Activated CD8-positive, alpha-beta memory T cell treated with anti-CD3 and anti-CD28 coated beads for 4 hours (primary cell): ENCODE results near the gene VWA1.
"Not testable (repeated sequence)": the region's sequence is repeated elsewhere in the genome, so short reads cannot be mapped to it uniquely, and the experiment has no call there.

Experiments used
- DNase-seq, 2 donors: peaks; one replicate each; pipeline ENCODE4 v3.0.0-alpha.2; 2020; ENCODE audit warnings: low read depth in 2 of 2

The VWA1 gene

DNA sequence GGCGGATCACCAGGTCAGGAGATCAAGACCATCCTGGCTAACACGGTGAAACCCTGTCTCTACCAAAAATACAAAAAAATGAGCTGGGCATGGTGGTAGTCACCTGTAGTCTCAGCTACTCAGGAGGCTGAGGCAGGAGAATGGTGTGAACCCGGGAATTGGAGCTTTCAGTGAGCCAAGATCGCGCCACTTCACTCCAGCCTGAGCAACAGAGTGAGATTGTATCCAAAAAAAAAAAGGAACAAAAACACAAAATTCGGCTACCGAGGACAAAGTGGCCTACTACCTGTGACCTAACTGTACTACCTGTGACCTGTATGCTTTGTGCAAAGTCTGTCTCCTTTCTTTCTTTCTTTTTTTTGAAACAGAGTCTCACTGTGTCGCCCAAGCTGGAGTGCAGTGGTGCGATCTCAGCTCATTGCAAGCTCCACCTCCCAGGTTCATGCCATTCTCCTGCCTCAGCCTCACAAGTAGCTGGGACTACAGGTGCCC lies 32.5 kb upstream of the VWA1 start:
- DNase-seq, result not testable (repeated sequence)

DNA sequence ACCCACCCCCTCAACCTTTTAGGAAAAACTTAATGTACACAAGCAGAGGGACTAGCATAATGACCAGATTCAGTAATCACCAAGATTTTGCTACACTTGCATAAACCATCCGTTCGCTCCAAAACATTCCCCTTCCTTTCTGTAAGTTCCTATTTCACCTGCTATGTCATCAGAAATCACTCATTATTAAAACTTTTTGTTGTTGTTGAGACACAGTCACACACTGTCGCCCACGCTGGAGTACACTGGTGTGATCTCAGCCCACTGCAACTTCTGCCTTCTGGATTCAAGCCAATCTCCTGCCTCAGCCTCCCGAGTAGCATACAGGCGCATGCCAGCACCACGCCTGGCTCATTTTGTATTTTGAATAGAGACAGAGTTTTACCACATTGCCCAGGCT lies 31.8 kb upstream of the VWA1 start:
- no peak for DNase-seq

DNA sequence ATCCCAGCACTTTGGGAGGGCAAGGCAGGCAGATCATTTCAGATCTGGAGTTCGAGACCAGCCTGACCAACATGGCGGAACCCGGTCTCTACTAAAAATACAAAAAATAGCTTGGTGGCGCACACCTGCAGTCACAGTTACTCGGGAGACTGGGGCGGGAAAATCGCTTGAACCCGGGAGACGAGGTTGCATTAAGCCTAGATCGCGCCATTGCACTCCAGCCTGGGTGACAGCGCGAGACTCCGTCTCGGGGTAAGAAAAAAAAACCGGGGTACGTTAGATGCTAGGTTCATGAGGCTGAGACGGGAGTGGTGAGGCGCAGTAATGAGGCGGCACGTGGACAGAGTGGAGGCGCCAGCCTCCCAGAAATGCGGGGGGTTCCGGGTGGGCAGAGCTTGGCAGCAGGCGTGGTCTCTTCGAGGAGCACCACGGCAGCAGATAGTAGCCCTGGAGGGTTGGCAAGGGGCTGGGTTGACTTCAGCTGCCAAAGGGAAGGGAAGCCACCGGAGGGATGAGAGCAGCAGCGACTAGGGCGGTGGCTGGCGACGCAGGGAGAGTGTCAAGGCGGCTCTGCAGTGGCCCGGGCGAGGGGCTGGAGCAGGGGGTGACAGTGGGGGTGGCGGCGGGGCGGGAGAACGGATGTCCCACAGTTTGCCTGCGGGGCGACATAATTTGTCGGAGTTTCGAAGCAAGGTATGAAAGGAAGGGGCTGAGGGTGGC lies 29.2 kb upstream of the VWA1 start:
- no peak for DNase-seq

DNA sequence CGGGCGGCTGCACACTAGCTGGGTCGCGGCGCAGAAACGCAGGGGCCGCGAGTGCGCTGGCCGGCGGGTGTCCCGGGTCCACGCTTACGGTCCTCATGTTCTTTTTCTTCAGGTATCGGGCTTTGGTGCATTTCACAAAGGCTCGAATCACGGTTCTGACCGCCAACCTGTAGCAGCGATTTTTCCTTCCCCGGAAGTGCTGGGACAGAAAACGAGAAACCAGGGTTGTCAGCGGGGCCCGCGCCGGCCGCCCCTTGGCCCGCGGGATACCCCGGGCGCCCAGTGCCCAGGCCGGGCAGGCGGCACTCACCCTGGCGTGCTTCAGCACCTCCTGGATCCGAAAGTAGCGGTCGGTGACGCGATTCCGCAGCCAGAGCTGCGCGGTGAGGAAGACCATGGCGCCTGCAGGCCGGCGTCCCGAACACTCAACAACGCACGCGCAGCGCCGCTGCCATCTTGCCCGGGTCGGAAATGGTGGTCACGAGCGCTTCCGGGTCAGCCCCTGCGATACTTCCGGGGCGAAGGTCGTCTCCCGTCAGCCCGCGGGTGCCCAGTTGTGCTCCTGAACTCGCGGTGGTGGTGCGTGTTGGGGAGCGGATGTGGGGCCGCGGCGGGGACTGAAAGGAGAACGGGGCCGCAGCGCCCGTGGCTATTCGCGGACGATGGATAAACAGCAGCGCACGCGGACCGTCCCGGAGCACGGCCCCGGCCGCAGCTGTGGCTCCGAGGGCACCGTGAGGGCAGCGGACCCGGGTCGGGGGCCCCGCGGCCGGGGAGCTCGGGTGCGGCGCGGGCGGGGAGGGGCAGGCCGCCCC lies 28.5 kb upstream of the VWA1 start, which contains the start of gene MRPL20:
TSS of gene MRPL20 (minus strand) at position 473 of the 815 bp plus-strand sequence. CDS start at position 397, 76 bp downstream.
- peak; percentile 91 to 94 for DNase-seq

DNA sequence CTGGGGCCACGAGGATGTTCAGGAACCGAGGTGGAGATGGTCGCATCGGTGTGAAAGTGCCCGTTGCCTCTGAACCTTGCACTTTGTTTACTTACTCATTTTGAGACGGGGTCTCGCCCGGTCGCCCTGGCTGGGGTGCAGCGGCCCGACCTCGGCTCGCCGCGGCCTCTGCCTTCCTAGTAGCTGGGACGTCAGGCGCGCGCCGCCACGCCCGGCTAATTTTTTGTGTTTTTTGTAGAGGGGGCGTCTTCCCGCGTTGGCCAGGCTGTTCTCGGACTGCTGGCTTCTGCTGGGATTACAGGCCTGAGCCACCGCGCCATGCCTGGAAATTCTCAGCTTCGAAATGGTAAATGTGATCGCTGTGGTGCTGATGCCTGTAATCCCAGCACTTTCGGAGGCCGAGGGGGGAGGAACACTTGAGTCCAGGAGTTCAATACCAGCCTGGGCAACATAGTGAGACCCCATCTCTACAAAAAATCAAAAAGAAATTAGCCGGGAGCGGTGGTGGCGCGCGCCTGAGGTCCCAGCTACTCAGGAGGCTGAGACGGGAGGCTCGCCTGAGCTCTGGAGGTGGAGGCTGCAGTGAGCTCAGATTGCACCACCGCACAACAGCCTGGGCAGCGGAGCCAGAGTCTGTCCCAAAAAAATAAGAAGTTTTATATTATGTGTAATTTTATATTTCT lies 27.7 kb upstream of the VWA1 start:
- DNase-seq, result no peak

DNA sequence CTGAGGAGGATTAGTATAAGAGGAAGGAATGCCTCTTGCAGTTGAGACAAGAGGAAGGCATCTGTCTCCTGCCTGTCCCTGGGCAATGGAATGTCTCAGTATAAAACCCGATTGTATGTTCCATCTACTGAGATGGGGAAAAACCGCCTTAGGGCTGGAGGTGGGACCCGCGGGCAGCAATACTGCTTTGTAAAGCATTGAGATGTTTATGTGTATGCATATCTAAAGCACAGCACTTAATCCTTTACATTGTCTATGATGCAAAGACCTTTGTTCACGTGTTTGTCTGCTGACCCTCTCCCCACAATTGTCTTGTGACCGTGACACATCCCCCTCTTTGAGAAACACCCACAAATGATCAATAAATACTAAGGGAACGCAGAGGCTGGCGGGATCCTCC lies 25.3 kb upstream of the VWA1 start:
- DNase-seq, result not testable (repeated sequence)

DNA sequence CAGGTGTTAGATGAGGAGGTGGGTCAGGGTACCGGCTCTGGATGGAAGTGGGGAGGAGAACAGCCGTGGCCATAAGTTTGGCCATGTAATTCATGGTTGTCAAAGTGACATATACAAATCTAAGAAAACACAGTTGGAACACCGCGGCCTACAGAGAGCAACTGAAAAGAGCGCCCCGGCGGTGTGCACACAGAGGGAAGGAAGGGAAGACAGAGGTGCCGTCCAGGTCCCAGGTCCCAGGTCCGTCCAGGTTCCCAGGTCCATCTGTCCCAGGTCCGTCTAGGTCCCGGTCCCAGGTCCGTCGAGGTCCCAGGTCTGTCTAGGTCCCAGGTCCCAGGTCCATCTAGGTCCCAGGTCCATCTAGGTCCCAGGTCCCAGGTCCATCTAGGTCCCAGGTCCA lies 23.9 kb upstream of the VWA1 start:
- no peak for DNase-seq

DNA sequence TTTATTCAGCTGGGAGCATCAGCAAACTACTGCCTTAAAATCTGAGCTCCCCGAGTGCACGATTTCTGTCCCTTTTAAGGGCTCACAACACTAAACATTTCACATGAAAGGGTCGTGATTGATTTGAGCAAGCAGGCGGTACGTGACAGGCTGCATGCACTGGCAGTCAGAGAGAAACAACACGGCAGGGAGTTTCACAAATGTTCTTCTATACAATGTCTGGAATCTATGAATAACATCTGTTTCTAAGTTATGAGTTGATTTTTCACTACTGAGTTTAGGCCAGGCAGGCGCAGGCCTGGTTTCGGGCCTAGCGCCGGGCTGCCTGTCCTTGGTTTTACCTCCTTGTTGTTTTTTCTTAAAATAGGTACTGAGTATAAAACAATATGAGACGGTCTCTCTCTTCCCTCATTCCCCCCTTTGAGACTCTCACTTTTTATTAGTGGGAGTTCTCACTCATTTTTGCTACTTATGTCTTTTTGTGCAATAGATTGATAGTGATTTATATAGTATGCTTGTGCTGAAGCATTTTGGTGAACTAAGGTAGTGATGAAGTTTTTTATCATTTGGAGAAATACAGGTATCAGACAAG lies 23.1 kb upstream of the VWA1 start:
- not testable (repeated sequence) for DNase-seq

DNA sequence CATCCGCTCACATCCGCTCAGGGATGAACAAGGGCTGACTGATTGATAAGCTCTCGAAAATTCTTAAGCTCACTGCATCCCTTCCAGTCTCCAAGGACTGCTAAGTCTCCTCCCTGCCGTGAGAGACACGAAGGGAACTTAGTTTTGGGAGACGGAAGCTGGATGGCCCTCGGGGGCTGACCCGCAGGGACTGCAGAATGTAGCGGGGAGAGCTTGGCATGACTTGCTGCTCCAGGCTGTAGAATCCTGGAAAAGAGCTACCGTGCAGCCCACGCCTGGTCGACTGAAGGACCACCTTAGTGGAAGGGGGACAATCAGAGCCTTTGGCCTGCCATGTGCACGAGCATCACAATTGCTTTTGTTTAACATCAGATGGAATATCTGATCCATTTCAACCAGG lies 19.7 kb upstream of the VWA1 start:
- DNase-seq, result no peak

DNA sequence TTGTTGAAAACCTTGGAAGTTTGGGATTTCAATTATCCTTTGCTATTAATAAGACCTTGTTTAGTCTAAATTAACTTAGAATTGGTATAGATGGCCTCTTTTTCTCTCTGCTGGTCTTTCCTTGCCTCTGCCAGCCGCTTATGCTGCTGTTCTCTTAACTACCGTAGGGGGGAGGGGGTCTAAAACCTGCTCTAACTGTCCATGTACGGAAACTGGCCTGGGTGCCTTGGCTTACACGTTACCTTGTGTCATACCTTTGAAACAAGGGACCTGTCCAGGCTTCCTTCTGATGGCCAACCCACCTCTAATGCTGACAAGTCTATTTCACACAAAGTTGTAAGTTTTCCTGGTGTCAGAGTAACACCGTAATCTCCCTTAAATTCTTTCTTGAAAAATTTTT lies 18.1 kb upstream of the VWA1 start:
- not testable (repeated sequence) for DNase-seq

DNA sequence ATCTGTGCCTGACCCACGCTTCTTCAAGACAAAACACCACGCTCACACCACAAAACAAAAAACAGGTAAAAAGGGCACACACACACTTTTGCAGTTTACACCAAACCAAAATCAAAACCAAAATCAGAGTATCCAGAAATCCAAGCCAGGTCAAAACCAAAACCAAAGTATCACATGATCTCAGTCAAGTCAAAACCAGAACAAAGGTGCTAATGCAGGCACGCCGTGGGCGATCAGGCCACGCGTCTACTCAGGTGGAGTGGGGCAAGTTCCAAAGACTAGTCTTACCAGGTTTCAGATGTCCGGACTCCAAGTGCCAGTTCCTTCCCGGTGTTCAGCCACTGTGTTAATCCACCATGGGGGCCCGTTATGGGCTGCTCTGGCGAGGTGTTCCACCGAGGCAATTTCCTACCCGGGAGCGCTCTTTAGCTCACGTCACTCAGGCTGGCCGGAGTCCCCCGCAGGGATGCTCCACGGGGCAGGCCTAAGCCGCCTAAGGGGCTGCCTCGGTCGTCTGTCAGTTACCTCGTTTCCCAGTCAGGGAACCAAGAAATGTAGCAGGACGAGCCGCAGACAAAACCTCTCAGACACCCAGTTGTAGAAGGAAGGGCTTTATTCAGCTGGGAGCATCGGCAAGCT lies 17.5 kb upstream of the VWA1 start:
- DNase-seq, result not testable (repeated sequence)

DNA sequence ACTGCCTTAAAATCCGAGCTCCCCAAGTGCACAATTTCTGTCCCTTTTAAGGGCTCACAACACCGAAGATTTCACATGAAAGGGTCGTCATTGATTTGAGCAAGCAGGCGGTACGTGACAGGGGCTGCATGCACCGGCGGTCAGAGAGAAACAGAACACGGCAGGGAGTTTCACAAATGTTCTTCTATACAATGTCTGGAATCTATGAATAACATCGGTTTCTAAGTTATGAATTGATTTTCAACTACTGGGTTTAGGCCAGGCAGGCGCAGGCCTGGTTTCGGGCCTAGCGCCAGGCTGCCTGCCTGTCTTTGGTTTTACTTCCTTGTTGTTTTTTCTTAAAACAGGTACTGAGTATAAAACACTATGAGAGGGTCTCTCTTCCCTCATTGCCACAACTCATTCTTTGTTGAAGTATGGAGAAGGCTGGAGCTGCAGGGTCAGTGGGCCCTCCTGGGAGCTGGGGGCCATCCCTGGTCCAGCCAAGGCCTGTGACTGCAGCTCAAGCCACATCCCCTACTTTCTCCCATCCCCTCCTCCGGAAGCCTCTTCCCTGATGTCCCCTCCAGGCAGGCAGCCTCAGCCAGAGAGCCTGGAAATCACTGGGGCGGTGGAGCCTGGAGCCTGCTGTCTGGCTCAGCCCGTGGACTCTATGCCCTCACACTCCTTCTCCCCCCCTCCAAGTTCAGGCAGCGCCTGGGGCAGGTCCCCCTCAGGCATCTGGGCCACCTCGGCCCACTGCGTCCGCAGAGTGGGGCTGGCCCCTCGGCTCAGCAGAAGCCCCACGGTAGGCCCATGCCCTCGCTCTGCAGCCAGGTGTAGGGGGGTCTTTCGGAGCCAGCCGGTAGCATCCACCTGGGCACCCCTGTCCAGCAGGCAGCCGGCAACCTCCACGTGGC lies 16.8 kb upstream of the VWA1 start:
- DNase-seq, result no peak

DNA sequence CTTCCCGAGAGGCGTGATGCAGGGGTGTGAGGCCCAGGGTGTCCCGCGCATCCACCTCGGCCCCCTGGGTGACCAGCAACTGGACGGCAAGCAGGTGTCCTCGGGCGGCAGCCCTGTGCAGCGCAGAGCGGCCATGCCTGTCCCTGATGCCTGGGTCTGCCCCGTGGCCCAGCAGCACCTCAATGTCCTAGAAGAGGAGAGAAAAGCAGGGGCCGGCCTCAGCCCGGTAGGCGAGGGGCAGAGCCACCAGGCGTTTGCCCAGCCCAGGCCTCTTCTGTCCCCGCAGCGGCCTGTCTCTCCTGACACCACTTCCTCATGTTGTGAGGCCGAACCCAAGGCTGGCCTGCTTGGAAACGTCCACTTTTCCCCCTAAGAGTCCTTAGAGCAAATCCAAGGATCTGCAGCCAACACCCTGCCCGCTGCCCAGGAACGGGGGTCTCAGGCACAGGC lies 16.1 kb upstream of the VWA1 start:
- no peak for DNase-seq

DNA sequence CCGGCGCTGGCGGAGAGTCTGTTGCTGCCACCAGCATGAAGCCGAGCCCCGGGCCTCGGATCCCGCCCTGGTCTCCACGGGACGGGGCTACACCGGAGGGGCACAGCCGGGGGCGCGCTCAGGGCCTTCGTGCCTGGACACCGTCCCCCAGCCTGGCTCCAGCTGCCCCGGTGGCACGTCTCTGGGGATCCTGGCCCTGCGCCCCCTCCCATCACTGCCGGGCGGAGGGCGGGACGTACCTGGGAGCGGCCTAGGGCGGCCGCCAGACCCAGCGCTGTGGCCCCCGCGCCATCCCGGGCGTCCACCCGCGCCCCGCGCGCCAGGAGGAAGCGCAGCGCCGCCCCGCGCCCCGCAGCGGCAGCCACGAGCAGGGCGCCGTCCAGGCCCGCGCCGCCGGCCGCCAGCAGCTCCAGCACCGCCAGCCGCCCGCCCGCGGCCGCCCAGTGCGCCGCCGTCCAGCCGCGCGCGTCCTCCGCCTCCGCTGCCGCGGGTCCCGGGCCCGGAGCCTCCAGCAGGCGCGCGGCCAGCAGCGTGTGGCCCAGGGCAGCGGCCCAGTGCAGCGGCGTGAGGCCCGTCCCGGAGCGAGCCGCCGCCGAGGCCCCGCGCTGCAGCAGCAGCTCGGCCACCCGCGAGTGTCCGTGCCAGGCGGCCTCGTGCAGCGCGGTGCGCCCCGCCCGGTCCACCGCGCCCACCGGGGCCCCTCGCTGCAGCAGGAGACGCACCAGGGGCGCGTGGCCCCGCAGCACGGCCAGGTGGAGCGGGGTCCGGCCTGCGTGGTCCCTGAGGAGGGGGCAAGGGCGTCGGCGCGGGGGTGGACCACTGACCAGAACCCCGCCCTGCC lies 15.5 kb upstream of the VWA1 start:
- no peak for DNase-seq

DNA sequence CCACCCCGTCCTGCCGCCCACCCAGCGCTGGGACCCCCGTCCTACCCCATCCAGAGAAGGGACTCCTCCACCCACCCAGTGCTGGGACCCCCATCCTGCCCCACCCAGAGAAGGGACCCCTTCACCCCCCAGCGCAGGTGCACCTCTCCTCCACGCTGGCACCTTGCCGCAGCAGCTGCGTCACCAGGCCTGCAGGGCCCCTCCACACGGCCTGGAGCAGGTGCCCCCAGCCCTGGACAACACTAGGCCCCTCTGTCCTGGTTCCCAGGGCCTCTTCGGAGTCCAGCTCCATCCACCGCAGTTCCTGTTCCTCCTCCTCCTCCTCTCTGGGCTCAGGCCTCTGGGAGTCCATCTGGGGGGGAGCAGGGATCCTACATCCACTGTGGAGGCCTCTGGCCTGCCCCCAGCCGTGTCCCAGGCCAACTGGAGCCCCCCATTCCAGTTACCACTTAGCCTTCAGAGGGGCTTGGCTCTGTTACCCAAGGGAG lies 14.8 kb upstream of the VWA1 start:
- DNase-seq, result no peak

DNA sequence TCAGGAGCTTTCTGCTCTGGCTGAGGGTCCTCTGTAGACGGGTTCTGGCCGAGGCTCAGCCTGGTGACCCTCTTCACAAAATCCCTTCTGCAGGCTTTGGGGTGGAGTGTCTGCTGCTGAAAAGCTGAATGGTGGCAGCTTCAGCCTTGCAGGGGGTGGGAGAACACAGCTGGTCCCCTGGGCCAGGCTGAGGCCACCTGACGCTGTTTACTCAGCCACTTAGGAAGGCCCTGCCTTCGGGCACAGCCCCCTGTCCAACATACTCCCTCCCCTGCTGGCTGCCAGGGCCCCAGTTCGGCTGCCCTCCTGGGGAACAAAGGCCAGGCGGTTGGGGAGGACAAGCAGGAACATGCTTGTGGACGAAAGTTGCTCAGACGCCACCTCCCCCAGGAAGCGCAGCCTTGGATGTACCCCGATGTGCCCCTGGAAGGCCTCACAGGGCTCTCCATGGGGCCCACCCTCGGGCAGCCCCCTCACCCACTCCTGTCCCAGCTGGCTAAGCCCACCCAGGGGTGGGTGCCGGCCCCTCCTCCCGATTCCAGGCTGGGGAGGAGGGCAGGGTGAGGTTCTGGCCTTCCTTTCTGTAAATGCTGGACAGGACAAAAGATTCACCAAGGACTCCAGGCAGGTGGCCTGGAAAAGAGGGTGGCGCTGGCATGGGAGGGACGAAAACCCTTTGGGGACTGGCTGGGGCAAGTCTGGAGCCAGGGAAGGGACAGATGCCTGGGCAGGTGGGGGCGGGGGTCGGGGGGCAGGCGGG lies 14.2 kb upstream of the VWA1 start, which contains the start of gene ANKRD65:
TSS of gene ANKRD65 (minus strand) at position 130 of the 760 bp plus-strand sequence. CDS start 271 bp downstream, outside the sequence.
- no peak for DNase-seq

DNA sequence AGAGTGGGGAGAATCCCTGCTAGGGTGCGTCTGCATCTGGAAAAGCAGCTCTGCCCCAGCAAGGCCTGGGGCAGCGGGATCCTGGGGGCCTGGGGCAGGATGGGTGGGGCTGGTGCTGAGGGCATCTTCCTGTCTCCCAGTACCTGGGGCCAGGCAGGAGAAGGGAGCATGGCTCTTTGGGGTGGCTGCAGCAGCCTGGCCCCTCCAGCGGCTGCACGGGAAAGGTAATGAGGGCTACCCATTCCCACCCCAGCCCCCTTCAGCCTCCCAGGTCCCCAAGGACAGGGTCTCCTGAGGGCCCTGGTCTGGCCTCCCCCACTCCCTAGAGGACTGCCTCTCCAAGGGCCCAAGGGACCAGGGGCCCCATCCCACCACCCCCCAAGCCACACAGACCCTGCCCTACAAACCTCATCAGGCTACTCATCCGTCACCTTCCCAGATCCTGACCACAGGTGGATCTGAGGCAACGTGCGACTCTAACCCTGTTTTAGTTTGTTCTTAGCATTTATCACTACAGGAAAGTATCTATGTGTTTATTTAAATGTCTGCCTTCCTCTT lies 13.5 kb upstream of the VWA1 start:
- no peak for DNase-seq
